Mesothelial cell of epicardium (in vitro differentiated cells): ENCODE data around the gene SLC16A10. TPM values are rescaled to one million over a fixed set of nuclear protein-coding genes. Genes with fewer than 3 reads are reported as not detected.

Experiments
- DNase-seq, 2 experiments: peaks; one replicate each; pipeline ENCODE4 v3.0.0; 2021; ENCODE audit warnings: low spot score in 2 of 2; ENCODE audit not compliant: unreplicated experiment in 2 of 2
- H3K27ac Mint-ChIP-seq: 2 replicates; pipeline ENCODE4 v1.8.0; 2021; ENCODE audit warnings: mixed read lengths
- H3K27me3 Mint-ChIP-seq: 2 replicates; pipeline ENCODE4 v1.8.0; 2021; ENCODE audit warnings: low read depth, mixed read lengths
- H3K36me3 Mint-ChIP-seq: 2 replicates; pipeline ENCODE4 v1.8.0; 2021; ENCODE audit warnings: mixed read lengths
- H3K4me1 Mint-ChIP-seq: 2 replicates; pipeline ENCODE4 v1.8.0; 2021; ENCODE audit warnings: mixed read lengths
- H3K4me3 Mint-ChIP-seq: 2 replicates; pipeline ENCODE4 v1.8.0; 2021; ENCODE audit warnings: mild to moderate bottlenecking, moderate library complexity, mixed read lengths
- H3K9me3 Mint-ChIP-seq: 2 replicates; pipeline ENCODE4 v1.8.0; 2021; ENCODE audit warnings: mixed read lengths
- CTCF ChIP-seq: fragments of 200-600 bp; sonication (generic); IDR thresholded peaks from one replicate; pipeline ENCODE4 v1.5.0; 2021; ENCODE audit warnings: antibody characterized with exemption; ENCODE audit not compliant: unreplicated experiment
- total RNA-seq: library from RNA; stranded (reverse); gene quantifications from 3 replicates; pipeline ENCODE4 v1.2.1, GENCODE V29; 2021

SLC16A10 gene
- total RNA-seq, 1 donor from 2014 or later: 18.0 TPM

- no peak overlapping the region for H3K27ac Mint-ChIP-seq
- no peaks in the 10 kb centered on the region for H3K27me3 Mint-ChIP-seq
- no peak for TF ChIP-seq CTCF
- H3K36me3 Mint-ChIP-seq: peaks cover 57% of the 10 kb centered on the region
- no peak for DNase-seq
- peaks cover 3% of the 10 kb centered on the region for H3K4me1 Mint-ChIP-seq
- H3K9me3 Mint-ChIP-seq: peaks cover 4% of the 10 kb centered on the region
- no peak overlapping the region for H3K4me3 Mint-ChIP-seq
Measured at GRCh38 chr6:111267764-111268333, 180.5 kb downstream of the SLC16A10 start.

- Mint-ChIP-seq H3K4me1 (peaks cover 3% of the 10 kb centered on the region), H3K9me3 (peaks cover 15% of the 10 kb centered on the region), H3K36me3 (peaks cover 64% of the 10 kb centered on the region), H3K27ac (no peak overlapping the region), H3K27me3 (no peaks in the 10 kb centered on the region), H3K4me3 (no peak overlapping the region)
- TF ChIP-seq CTCF: no peak
- DNase-seq: no peak
Measured at GRCh38 chr6:111269401-111269970, 182.2 kb downstream of the SLC16A10 start.

- Mint-ChIP-seq H3K9me3 (peaks cover 21% of the 10 kb centered on the region), H3K36me3 (peaks cover 71% of the 10 kb centered on the region), H3K4me1 (peaks cover 3% of the 10 kb centered on the region)
Measured at GRCh38 chr6:111270121-111270520, 182.8 kb downstream of the SLC16A10 start.

GRCh38 chr6:111274593-111275217 lies 187.4 kb downstream of the SLC16A10 start:
- no peak for TF ChIP-seq CTCF
- Mint-ChIP-seq H3K4me1 (no peaks in the 10 kb centered on the region), H3K27me3 (no peaks in the 10 kb centered on the region)

More at GRCh38 chr6:111270121-111270520, 182.8 kb downstream of the SLC16A10 start:
- no peaks in the 10 kb centered on the region for H3K27me3 Mint-ChIP-seq
- H3K4me3 Mint-ChIP-seq: no peak overlapping the region
- no peak for DNase-seq
- TF ChIP-seq CTCF: no peak
- H3K27ac Mint-ChIP-seq: no peak overlapping the region

GRCh38 chr6:111276335-111276734 lies 189.0 kb downstream of the SLC16A10 start:
- Mint-ChIP-seq H3K27ac (no peak overlapping the region), H3K9me3 (peaks cover 52% of the 10 kb centered on the region), H3K4me3 (no peak overlapping the region), H3K36me3 (peaks cover 81% of the 10 kb centered on the region), H3K27me3 (no peaks in the 10 kb centered on the region), H3K4me1 (no peaks in the 10 kb centered on the region)
- no peak for TF ChIP-seq CTCF
- DNase-seq: no peak

More at GRCh38 chr6:111274593-111275217, 187.4 kb downstream of the SLC16A10 start:
- Mint-ChIP-seq H3K27ac (no peak overlapping the region), H3K9me3 (peaks cover 49% of the 10 kb centered on the region), H3K4me3 (no peak overlapping the region), H3K36me3 (peaks cover 78% of the 10 kb centered on the region)
- DNase-seq: no peak
